ENCODE measurements around the gene SELENOK. TPM values are rescaled to one million over a fixed set of nuclear protein-coding genes. Genes with fewer than 3 reads are reported as not detected.
"Not testable (repeated sequence)": the region's sequence is repeated elsewhere in the genome, so short reads cannot be mapped to it uniquely, and the experiment has no call there.

SELENOK gene
- total and polyA plus RNA-seq, 2 of the 4 experiments (the other 2 are of a cell fraction), result 35.5 to 37.1 TPM

- Histone ChIP-seq H2AK5ac (ENCODE audit: low read depth, low read length) (no peak overlapping the region), H3K9me3 (ENCODE audit: control insufficient read depth, insufficient read depth, low read length) (no peaks in the 10 kb centered on the region), H4K5ac (ENCODE audit: low read depth, low read length) (no peak overlapping the region), H2BK15ac (ENCODE audit: low read depth, low read length) (no peak overlapping the region), H3K9ac (ENCODE audit: low read depth, low read length) (no peak overlapping the region), H3K56ac (ENCODE audit: extremely low read depth, insufficient read depth, low read length) (no peak overlapping the region), H3K9me1 (ENCODE audit: insufficient read depth, low read length) (no peaks in the 10 kb centered on the region), H3K14ac (replicated peaks; ENCODE audit: low read depth, low read length) (no peak overlapping the region), H4K8ac (ENCODE audit: low read depth in 2 of 2, low read length in 2 of 2) (no peak overlapping the region), H3K18ac (ENCODE audit: low read depth, low read length) (no peak overlapping the region), H3K4me2 (ENCODE audit: low read depth, low read length) (no peak overlapping the region), H3K23ac (ENCODE audit: low read depth, low read length) (no peak overlapping the region), H3K79me1 (ENCODE audit: low read depth in 1 of 2, low read length in 2 of 2) (no peaks in the 10 kb centered on the region), H3K36me3 (ENCODE audit: control insufficient read depth, insufficient read depth, low read length) (no peaks in the 10 kb centered on the region), H2BK20ac (ENCODE audit: low read depth, low read length) (no peak overlapping the region), H3K27ac (ENCODE audit: insufficient read depth, low read length) (no peak overlapping the region), H3K4ac (ENCODE audit: low read depth, low read length) (no peak overlapping the region), H3K4me3 (ENCODE audit: insufficient read depth, low read depth, low read length) (no peak overlapping the region), H3K27me3 (ENCODE audit: control insufficient read depth, insufficient read depth, low read length) (no peaks in the 10 kb centered on the region), H2BK5ac (ENCODE audit: low read depth, low read length, poor library complexity, severe bottlenecking) (no peak overlapping the region), H3K4me1 (ENCODE audit: control insufficient read depth, insufficient read depth, low read length) (no peaks in the 10 kb centered on the region), H2AK9ac (replicated peaks; ENCODE audit: low read depth, low read length, poor library complexity) (no peak overlapping the region), H2BK120ac (ENCODE audit: low read depth, low read length) (no peak overlapping the region), H4K20me1 (ENCODE audit: insufficient read depth, low read length) (no peaks in the 10 kb centered on the region), H2AFZ (replicated peaks; ENCODE audit: low read length, poor library complexity) (no peak overlapping the region), H4K91ac (ENCODE audit: insufficient read depth, low read depth, low read length) (no peak overlapping the region)
- no peak for ATAC-seq (ENCODE audit: low read depth)
- dilution Hi-C loops (cut with HindIII; ENCODE audit: low sequenced_read_pairs, unreplicated experiment), result no loop called here
- ChIA-PET CTCF (no interaction called here), POLR2A (ENCODE audit: unreplicated experiment) (no interaction called here)
- TF ChIP-seq, protein P1, sequence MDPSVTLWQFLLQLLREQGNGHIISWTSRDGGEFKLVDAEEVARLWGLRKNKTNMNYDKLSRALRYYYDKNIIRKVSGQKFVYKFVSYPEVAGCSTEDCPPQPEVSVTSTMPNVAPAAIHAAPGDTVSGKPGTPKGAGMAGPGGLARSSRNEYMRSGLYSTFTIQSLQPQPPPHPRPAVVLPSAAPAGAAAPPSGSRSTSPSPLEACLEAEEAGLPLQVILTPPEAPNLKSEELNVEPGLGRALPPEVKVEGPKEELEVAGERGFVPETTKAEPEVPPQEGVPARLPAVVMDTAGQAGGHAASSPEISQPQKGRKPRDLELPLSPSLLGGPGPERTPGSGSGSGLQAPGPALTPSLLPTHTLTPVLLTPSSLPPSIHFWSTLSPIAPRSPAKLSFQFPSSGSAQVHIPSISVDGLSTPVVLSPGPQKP (IDR thresholded peaks at IDR 0.05; ENCODE audit: borderline replicate concordance, low read depth, low read length), result no peak
- TF ChIP-seq SMC3 (IDR thresholded peaks at IDR 0.05; ENCODE audit: low read depth, low read length) (no peak), RAD21 (IDR thresholded peaks at IDR 0.05; ENCODE audit: low read length) (no peak), BHLHE40 (IDR thresholded peaks at IDR 0.05; ENCODE audit: low read depth, low read length) (no peak), POLR2A (IDR thresholded peaks at IDR 0.05; ENCODE audit: low read depth, low read length) (no peak), MXI1 (IDR thresholded peaks at IDR 0.05; ENCODE audit: borderline replicate concordance, low read depth, low read length) (no peak)
- in situ Hi-C loops (cut with MboI; ENCODE audit: low sequenced_read_pairs), result no loop called here
- no peak for DNase-seq
- no TSS peak for BruUV-seq (replicated peaks)
- intact Hi-C loops (cut with micrococcal nuclease), result loop anchor here (10.0 kb wide), 2 partner anchors 489 to 889 kb away; no protein-coding TSS in a partner anchor
- no CpG with 5 or more reads among the region's 1 CpG for WGBS, 2 experiments (ENCODE audit: extremely low coverage in 2 of 2, insufficient read length in 1 of 2)
These were observed 43.7 kb upstream of the SELENOK start for GRCh38 chr3:53935283-53935901.

DNA sequence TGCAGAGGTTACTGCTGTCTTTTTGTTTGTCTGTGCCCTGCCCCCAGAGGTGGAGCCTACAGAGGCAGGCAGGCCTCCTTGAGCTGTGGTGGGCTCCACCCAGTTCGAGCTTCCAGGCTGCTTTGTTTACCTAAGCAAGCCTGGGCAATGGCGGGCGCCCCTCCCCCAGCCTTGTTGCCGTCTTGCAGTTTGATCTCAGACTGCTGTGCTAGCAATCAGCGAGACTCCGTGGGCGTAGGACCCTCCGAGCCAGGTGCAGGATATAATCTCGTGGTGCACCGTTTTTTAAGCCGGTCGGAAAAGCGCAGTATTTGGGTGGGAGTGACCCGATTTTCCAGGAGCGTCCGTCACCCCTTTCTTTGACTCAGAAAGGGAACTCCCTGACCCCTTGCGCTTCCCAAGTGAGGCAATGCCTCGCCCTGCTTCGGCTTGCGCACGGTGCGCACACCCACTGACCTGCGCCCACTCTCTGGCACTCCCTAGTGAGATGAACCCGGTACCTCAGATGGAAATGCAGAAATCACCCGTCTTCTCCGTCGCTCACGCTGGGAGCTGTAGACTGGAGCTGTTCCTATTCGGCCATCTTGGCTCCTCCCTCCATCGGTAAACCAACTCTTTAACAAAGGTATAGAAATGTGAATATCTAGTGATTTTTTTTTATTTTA is 35.7 kb upstream of the SELENOK start:
- H3K27ac ChIP-seq (ENCODE audit: insufficient read depth, low read length); H3K14ac ChIP-seq (replicated peaks; ENCODE audit: low read depth, low read length); BruUV-seq (replicated peaks); H3K4me1 ChIP-seq (ENCODE audit: control insufficient read depth, insufficient read depth, low read length); H3K18ac ChIP-seq (ENCODE audit: low read depth, low read length); H3K27me3 ChIP-seq (ENCODE audit: control insufficient read depth, insufficient read depth, low read length); H3K4me3 ChIP-seq (ENCODE audit: insufficient read depth, low read depth, low read length); H3K36me3 ChIP-seq (ENCODE audit: control insufficient read depth, insufficient read depth, low read length); H3K23ac ChIP-seq (ENCODE audit: low read depth, low read length); ATAC-seq (ENCODE audit: low read depth); H3K56ac ChIP-seq (ENCODE audit: extremely low read depth, insufficient read depth, low read length); H3K79me1 ChIP-seq (ENCODE audit: low read depth in 1 of 2, low read length in 2 of 2); dilution Hi-C loops (cut with HindIII; ENCODE audit: low sequenced_read_pairs, unreplicated experiment); POLR2A ChIA-PET (ENCODE audit: unreplicated experiment); H2BK120ac ChIP-seq (ENCODE audit: low read depth, low read length); H4K8ac ChIP-seq (ENCODE audit: low read depth in 2 of 2, low read length in 2 of 2); DNase-seq; H3K9ac ChIP-seq (ENCODE audit: low read depth, low read length); H2AK5ac ChIP-seq (ENCODE audit: low read depth, low read length); H4K91ac ChIP-seq (ENCODE audit: insufficient read depth, low read depth, low read length); intact Hi-C loops (cut with micrococcal nuclease); H3K4ac ChIP-seq (ENCODE audit: low read depth, low read length); H4K20me1 ChIP-seq (ENCODE audit: insufficient read depth, low read length); H2BK15ac ChIP-seq (ENCODE audit: low read depth, low read length); H3K4me2 ChIP-seq (ENCODE audit: low read depth, low read length); H3K9me1 ChIP-seq (ENCODE audit: insufficient read depth, low read length); H2BK20ac ChIP-seq (ENCODE audit: low read depth, low read length); in situ Hi-C loops (cut with MboI; ENCODE audit: low sequenced_read_pairs); H2AK9ac ChIP-seq (replicated peaks; ENCODE audit: low read depth, low read length, poor library complexity); H4K5ac ChIP-seq (ENCODE audit: low read depth, low read length); H3K9me3 ChIP-seq (ENCODE audit: control insufficient read depth, insufficient read depth, low read length); H2AFZ ChIP-seq (replicated peaks; ENCODE audit: low read length, poor library complexity); H2BK5ac ChIP-seq (ENCODE audit: low read depth, low read length, poor library complexity, severe bottlenecking): not testable (repeated sequence)
- WGBS, 2 experiments (ENCODE audit: extremely low coverage in 2 of 2, insufficient read length in 1 of 2), result 100% methylated on average over 1 of the region's 30 CpGs; no CpG with 5 or more reads in 1 of the 2 experiments
- CTCF ChIA-PET, result interaction anchor here (2.7 kb wide), 1 partner anchor 11 kb away, joined by 9 read pairs; no protein-coding TSS in a partner anchor

Measured in IMR-90 (cell line).